HG03469 (cell line): ENCODE data around the gene SLCO4A1.

Source experiments
- ATAC-seq: cut with Tn5 transposase; IDR thresholded peaks from one replicate; pipeline ENCODE4 v1.9.1; 2021; ENCODE audit warnings: mild to moderate bottlenecking, moderate library complexity, moderate number of reproducible peaks; ENCODE audit not compliant: unreplicated experiment

Gene SLCO4A1

DNA sequence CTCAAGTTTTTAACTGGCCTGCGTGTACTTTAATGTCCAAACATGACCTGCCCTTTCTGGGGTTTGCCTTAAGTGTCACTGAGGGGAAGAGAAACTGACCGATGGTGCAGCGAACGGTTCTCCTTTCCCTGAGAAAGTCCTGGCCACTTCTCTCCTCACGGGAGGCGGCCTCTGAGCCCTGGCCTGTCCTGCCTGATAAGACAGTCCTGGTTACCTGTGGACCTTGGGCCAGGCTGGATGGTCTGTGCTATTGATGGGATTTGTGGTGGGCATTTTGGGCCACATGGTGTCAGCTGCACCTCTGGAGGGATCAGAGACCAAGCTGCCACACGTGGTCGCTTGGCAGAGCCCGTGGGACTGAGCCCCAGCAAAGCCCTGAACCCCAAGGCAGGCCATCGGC is 54.7 kb downstream of the SLCO4A1 start:
- no peak for ATAC-seq

DNA sequence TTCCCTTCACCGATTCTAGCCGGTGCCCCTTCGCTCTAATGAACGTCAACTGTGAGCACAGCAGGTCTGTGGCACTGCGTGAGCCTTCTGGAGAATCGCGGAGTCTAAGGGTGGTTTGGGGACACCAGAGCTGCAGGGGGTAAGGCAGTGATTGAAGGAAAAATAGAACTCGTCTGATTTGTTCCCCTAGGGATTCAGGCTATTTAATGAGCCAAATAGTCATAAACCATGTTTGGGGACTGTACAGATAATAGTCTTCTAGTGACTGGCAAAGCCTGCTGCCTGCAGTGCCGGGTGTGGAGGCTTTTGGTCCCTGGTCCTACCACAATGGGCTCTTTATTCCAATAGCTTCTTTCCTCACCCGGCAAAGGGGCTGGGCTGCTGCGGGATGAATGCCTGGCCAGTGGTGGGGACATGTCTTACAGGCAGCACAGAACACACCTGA is 55.2 kb downstream of the SLCO4A1 start:
- no peak for ATAC-seq

DNA sequence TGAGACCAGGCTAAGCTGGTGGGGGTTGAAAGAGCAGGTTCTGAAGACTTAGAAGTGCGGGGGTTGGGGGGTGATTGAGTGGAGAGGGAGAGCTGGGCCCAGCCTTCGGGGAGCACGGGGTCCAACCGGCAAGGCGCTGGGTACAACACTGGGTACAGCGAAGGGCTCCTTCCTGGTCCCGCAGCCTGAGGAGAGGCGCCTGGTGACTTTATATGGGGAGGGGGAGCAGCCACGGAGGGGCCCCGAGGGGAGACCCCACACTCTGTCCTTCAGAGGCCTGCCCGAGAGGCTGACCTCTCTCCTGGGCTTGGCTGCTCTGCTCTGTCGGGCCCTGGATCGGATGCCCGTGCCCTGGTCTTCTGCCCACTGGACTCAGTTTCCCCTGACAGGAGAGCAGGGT is 55.9 kb downstream of the SLCO4A1 start:
- no peak for ATAC-seq

DNA sequence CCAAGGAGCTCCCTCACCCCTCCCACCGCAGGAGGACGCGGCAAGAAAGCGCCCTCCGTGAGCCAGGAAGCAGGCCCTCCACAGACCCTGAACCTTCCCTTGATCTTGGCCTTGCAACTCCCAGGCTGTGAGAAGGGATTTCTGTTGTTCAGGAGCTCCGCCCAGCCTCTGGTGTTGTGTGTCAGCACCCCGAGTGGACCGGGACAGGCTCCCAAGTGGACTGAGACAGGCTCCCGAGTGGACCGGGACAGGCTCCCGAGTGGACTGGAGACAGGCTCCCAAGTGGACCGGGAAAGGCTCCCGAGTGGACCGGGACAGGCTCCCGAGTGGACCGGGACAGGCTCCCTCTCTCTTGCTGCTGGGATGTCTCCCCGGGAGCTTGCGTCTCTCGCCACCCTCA is 57.0 kb downstream of the SLCO4A1 start:
- no peak for ATAC-seq

DNA sequence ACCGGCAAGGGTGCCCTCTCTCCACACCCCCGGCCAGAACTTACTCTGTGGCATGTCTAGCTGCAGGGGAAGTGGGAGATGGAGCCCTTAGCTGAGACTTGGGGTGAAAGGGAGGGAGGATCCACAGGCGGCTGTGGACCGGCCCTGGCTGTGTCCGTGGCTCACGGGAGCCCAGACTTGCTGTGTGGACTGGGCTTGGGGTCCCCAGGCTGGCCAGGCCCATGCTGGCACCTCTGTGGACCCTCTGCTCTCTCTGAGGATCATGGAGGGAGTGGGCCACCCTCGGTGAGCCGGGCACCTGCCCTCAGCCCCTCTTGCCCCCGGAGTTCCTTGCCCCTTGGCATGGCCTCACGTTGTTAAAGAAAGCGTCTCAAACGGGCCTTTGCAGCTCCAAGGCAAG is 57.4 kb downstream of the SLCO4A1 start:
- ATAC-seq: no peak

DNA sequence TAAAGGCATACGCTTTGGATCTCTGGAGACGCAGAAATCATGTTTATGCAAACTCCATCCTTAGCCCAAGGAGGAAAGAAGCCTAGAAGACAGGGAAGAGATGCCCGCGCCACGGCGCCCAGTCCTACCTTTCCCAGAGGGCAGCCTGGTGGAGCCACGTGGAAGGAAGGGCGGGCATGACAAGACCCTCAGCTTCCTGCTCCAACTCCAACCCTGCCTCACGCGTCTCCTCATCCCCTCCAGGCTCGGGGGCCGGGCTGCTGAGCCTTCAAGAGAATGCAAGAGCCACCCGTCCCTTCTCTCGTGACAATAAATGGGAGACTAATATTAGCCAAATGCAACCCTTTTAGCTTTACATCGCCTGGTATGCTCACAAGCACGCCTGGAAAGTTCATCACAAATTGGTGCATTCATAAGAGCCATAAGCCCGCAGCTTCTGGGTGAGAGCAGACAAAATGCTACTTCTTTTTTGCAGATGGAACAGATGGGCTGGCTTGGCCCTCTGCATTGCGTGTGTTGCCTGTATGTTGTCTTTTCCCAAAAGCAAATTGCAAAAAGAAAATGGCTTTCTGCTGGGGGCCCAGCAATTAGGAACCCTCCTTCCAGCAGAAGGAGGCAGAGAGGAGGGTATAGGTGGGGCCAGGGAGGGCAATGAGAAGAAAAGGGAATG is 58.1 kb downstream of the SLCO4A1 start:
- no peak for ATAC-seq

DNA sequence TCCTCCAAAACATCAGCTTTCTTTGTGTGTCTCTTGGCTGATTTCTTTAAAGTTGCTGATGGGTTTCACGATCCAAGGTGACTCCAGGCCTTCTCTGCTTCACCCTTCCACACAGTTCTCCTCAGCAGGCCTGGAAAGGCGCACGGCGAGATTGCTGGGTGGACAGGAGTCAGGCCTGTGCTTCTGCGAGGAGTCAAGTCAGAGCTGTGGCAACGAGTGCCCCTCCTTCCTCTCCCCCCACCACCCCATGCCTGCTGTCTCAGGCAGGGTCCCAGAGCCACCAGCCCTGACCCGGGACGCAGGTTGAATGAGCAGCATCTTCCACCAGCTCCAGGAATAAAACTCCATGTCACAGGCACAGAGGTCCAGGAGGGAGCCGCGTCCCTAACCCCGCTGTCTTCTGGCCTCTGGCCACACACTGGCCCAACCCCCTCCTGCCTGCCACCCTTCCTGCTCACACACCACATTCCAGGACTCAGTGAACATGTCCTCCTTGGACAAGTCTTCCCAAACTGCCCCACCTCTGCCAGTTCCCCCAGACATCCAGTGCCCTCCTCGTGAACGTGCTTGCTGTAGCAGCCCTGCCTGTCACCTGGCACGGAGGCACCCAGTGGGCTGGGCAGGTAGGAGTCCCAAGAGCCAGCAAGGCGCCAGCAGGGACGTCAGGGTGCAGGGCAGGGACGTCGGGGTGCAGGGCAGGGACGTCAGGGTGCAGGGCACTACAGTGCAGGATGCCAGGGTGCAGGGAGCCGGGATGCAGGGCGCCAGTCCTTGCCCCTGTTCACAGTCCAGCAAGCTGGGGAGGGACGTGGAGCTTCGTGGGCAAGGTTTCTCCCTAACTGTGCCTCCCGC is 59.1 kb downstream of the SLCO4A1 start:
- ATAC-seq: no peak

DNA sequence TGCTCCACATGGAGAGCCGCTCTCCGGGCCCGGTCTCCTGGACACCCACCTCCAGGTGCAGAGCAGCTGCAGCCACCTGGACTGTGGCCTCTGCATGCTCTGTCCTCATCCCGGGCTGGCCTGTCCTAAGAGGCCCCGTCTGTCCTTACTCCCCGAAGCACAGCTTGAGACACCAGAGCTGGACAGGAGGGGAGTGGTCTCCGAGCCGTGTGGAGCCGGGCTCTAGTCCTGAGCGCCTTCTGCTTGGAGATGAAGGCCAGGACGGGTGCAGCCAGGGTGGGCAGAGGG is 59.7 kb downstream of the SLCO4A1 start:
- ATAC-seq: no peak

DNA sequence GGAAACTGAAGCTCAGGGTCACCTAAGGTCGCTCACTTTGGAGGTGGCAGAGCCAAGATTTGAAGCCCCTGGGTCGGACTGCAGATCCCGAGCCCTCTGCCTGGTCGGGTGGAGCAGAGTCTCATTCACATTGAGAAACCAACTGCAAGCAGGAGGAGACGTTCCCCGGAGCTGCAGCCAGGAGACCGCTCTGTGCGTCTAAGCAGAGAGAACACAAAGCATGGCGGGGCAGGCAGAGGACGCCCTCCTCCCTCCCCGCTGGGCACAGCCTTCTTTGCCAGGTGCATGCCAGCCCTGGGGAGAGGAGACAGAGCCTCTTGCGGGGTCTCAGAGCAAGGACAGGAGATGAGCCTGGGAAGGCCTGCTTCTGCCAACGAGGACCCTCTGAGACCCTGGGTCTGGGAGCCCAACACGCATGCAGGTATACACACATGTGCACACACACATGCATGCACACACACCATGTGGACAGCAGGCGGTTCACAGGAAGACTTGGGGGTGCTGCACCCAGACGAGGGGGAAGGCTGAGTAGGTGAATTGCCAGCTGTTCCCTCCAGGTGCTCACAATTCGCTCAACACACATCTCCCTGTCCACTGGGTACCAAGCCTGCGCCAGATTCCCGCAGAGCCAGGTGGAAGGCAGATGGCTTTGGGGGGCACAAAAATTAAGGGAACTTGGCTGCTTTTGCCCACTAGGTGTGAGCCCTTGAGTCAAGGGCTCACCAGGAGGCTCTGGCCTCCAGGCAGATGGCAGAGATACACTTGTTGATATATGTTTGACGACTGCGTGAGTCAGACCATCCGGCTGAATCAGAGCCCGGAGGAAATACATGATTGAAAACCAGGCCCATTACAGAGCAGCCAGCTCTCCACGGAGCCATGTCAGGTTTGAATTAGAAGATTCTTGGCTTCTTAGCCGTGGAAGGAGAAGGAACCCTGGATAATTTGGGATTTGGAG is 60.9 kb downstream of the SLCO4A1 start:
- no peak for ATAC-seq

DNA sequence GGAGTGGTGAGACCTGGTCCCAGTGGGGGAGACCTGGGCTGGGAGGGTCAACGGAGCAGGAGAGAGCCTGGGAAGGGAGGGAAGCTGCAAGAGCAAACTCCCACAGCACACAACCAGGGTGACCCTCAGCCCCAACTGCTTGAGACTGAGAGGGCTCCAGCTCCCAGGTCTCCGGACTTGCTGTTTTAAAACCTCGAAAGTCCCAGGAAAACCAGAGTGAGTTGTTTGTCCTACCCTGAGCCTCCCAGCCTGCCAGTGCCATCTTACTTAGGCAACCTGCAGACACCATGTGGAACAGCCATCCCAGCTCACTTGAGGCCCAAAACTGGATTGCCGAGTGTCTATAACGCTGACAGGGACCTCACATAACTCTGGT is 61.5 kb downstream of the SLCO4A1 start:
- no peak for ATAC-seq

DNA sequence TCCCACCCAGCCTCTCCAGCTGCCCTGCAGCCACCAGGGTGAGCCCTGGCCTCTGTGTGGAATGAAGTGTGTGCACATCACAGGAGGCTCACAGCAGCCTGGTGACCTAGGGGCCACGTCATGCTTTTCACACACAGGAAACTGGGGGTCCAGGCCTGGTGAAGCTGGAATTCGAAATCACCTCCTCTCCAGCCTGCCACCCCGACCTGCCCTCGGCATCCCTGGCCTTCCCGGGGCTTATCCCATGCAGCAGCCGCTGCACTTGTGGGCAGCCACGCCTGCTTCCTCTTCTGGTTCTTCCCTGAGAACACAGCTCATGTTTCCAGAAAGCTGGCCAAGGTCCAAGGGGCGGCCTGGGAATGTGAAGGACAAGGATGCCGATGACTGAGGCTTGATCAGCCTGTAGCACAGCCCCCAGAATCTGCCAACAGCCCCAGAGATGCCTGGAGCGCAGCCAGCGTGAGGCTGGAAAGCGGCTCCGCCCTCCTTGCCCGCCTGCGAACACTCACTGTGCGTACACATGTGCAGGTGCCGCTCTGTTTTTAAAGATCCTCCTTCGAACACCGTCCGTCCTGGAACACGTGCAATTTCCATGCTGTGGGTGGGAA is 62.1 kb downstream of the SLCO4A1 start:
- ATAC-seq: no peak

DNA sequence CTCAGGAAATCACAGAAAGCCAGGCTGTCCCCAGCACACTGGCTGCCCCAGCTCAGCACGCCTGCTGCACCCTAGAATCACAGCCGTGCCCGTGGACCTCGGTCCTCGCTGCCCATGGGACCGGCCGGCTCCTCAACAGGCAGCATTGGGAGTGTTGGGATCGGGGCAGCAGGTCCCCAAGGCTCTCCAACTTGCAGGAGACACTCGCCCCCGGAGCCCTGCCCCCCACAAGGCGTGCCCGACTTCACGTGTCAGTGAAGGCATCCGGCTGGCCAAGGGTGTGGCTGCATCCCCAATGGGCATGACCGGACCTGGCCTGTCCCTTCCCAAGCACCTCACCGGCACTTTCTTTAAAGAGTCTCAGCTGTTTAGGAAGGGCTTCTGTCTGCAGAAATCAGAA is 63.3 kb downstream of the SLCO4A1 start:
- no peak for ATAC-seq

DNA sequence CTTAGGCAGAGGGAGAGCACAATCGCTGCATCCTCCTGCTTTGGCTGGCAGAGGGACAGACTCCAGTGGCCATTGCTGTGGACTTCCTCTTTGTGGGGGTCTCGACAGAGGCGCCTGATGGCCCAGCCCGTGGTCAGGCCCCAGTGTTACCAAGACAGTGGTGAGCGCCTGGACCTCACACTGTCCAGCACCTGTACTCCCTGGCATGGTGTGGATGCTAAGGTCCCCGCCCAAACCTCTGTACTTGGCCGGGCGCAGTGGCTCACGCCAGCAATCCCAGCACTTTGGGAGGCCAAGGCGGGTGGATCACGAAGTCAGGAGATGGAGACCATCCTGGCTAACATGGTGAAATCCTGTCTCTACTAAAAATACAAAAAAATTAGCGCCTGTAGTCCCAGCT is 64.0 kb downstream of the SLCO4A1 start:
- ATAC-seq: no peak

DNA sequence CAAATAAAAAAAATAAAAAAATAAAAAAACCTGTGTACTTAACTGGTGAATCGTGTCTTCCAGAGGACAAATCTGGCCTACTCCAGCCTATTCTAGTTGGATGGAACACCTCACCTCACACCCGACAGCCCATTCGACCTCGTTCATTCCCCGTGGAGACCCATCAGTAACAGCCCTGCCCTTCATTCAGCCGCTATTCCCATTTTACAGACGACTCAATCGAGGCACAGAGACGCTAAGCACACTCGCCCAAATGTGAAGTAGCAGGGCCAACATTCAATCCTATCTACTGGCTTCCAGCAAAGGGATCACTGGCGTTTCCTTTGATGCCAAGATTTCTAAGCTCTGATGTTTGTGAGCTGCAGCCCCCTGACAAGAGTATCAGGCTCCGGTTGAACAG is 64.6 kb downstream of the SLCO4A1 start:
- ATAC-seq: no peak

DNA sequence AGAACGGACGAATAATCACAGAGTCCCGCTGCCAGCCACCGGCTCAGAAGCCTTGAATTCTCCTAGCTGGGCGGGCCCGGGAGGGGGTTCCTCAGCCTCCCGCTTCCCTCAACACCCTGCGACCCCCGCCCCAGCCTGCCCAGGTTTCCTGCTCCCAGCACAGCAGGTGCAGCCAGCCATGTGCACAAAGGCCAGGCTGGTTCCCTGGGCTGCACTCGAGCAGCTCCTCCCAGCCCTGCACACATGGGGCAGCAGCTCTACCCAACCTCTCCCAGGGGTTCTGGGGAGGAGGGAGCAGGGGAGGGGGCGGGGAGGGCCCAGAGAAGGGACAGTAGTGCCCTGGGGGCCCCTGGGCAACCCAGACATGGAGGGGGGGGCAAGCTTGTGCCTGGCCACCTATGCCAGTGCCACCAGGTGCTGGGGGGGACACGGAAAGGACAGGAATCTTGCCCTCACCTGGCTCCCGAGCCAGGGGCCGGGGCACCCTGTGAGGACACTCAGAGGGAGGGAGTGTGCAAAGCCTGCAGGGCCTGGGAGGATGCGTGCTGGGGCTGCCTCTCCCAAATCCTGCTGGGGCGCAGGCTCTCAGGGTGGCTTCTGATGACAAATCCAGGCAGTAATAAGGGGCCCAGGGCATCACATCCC is 65.1 kb downstream of the SLCO4A1 start:
- no peak for ATAC-seq

DNA sequence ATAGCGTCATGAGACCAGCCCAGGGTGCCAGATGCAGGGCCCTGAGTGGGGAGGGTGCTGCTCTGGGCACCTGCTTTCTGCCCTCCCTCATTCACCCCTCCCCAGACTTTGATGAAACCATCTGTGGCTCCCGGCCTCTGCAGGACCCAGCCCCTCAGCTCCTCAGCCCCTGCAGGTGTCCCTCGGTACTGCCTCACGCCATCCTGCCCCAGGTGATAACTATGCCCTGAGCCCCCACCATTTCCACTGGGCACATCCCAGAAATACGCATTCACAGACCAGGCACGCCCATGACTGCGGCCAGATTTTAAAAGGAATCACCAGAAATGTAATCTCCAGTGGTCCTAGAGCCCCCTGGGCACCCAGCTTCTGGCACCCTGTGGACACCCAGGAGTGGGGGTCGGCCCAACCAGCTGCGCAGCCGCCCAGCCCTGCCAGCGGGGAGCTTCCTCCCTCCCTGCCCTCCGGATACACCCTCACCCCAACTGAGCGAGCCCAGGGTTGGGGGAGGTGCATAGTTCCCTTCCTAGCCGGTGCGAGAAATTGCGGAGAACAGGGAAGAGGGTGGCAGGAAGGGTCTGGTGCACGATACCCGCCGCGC is 65.7 kb downstream of the SLCO4A1 start:
- ATAC-seq: no peak

DNA sequence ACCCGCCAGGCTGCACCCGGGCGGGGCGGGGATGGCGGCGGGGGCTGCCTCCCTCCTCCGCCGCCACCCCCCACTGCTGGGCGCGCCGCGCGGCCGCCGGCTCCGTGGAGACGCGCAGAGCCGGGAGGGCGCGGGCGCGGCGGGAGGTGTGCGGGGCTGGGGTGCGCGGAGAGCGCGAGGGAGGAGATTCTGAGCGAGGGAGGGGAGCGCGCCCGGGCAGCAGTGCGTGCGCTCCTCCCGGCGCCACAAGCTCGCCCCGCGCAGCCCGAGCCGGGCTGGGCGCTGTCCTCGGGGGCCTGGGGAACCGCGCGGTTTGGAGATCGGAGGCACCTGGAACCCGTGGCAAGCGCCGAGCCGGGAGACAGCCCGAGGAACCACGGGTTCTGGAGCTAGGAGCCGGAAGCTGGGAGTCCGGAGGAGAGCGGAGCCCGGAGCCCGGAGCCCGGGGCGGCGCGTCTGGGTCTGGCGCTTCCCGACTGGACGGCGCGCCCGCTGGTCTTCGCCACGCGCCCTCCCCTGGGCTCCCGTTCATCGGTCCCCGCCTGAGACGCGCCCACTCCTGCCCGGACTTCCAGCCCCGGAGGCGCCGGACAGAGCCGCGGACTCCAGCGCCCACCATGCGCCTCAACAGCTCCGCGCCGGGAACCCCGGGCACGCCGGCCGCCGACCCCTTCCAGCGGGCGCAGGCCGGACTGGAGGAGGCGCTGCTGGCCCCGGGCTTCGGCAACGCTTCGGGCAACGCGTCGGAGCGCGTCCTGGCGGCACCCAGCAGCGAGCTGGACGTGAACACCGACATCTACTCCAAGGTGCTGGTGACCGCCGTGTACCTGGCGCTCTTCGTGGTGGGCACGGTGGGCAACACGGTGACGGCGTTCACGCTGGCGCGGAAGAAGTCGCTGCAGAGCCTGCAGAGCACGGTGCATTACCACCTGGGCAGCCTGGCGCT is 66.6 kb downstream of the SLCO4A1 start, which contains the start of gene NTSR1:
NTSR1 (plus strand) TSS at position 246 of the 946 bp plus-strand sequence; CDS start at position 618, 372 bp downstream.
- no peak for ATAC-seq

DNA sequence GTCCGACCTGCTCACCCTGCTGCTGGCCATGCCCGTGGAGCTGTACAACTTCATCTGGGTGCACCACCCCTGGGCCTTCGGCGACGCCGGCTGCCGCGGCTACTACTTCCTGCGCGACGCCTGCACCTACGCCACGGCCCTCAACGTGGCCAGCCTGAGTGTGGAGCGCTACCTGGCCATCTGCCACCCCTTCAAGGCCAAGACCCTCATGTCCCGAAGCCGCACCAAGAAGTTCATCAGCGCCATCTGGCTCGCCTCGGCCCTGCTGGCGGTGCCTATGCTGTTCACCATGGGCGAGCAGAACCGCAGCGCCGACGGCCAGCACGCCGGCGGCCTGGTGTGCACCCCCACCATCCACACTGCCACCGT is 67.2 kb downstream of the SLCO4A1 start:
- no peak for ATAC-seq
